ENCODE results near the gene DNAAF9. TPM values are rescaled to one million over a fixed set of nuclear protein-coding genes. Genes with fewer than 3 reads are reported as not detected.
A peak's percentile ranks its signal among the peaks of the same experiment; 100 is the strongest.

DNAAF9 gene
- total and polyA plus RNA-seq, 2 experiments from 2014 or later = 11.8 to 16.9 TPM

- DNase-seq (ENCODE audit: low read depth in 1 of 2, low spot score in 1 of 2) = no peak
- no peaks in the 10 kb centered on the region for H3K9me3 ChIP-seq (ENCODE audit: low read depth)
- H3K4me3 ChIP-seq = no peak overlapping the region
- H3K27me3 ChIP-seq = no peaks in the 10 kb centered on the region
- no peak for TF ChIP-seq CTCF (IDR thresholded peaks at IDR 0.05; ENCODE audit: low read depth, low read length)
- H3K36me3 ChIP-seq = no peaks in the 10 kb centered on the region
- no peak overlapping the region for H3K27ac ChIP-seq
- peaks cover 3% of the 10 kb centered on the region for H3K4me1 ChIP-seq (ENCODE audit: low read depth)
These were observed 3.0 kb upstream of the DNAAF9 start for GRCh38 chr20:3410464-3410863.

GRCh38 chr20:3409417-3409816 is 1.9 kb upstream of the DNAAF9 start:
- Histone ChIP-seq H3K4me1 (ENCODE audit: low read depth) (peaks cover 10% of the 10 kb centered on the region), H3K9me3 (ENCODE audit: low read depth) (no peaks in the 10 kb centered on the region), H3K4me3 (no peak overlapping the region), H3K27ac (no peak overlapping the region), H3K27me3 (no peaks in the 10 kb centered on the region), H3K36me3 (no peaks in the 10 kb centered on the region)
- DNase-seq (ENCODE audit: low read depth in 1 of 2, low spot score in 1 of 2) = no peak
- TF ChIP-seq CTCF (IDR thresholded peaks at IDR 0.05; ENCODE audit: low read depth, low read length) = no peak

- Histone ChIP-seq H3K36me3 (no peaks in the 10 kb centered on the region), H3K4me3 (peak overlapping the region; percentile 84), H3K4me1 (ENCODE audit: low read depth) (peaks cover 10% of the 10 kb centered on the region), H3K9me3 (ENCODE audit: low read depth) (no peaks in the 10 kb centered on the region), H3K27ac (peak overlapping the region; percentile 15), H3K27me3 (no peaks in the 10 kb centered on the region)
- no peak for TF ChIP-seq CTCF (IDR thresholded peaks at IDR 0.05; ENCODE audit: low read depth, low read length)
- peak; percentile 84 to 88 for DNase-seq (ENCODE audit: low read depth in 1 of 2, low spot score in 1 of 2)
These were observed 535 bp upstream of the DNAAF9 start for GRCh38 chr20:3407771-3408637.

- H3K27me3 ChIP-seq = no peaks in the 10 kb centered on the region
- H3K4me1 ChIP-seq (ENCODE audit: low read depth) = peaks cover 10% of the 10 kb centered on the region
- no peaks in the 10 kb centered on the region for H3K36me3 ChIP-seq
- peak; percentile 12 to 34 for DNase-seq (ENCODE audit: low read depth in 1 of 2, low spot score in 1 of 2)
- no peaks in the 10 kb centered on the region for H3K9me3 ChIP-seq (ENCODE audit: low read depth)
- no peak for TF ChIP-seq CTCF (IDR thresholded peaks at IDR 0.05; ENCODE audit: low read depth, low read length)
- H3K27ac ChIP-seq = peak overlapping the region; percentile 85
- H3K4me3 ChIP-seq = peak overlapping the region; percentile 84
These were observed 909 bp downstream of the DNAAF9 start for GRCh38 chr20:3406481-3407039.

- Histone ChIP-seq H3K27me3 (no peaks in the 10 kb centered on the region), H3K4me3 (peak overlapping the region; percentile 84), H3K4me1 (ENCODE audit: low read depth) (peaks cover 11% of the 10 kb centered on the region), H3K9me3 (ENCODE audit: low read depth) (no peaks in the 10 kb centered on the region), H3K27ac (peak overlapping the region; percentile 85), H3K36me3 (no peaks in the 10 kb centered on the region)
- no peak for DNase-seq (ENCODE audit: low read depth in 1 of 2, low spot score in 1 of 2)
- TF ChIP-seq CTCF (IDR thresholded peaks at IDR 0.05; ENCODE audit: low read depth, low read length) = no peak
These were observed 1.6 kb downstream of the DNAAF9 start for GRCh38 chr20:3405696-3406358.

Data from cardiac muscle cell (in vitro differentiated cells and primary cell).